HepG2 (cell line): ENCODE data around the gene FOXN3. TPM values are rescaled to one million over a fixed set of nuclear protein-coding genes. Genes with fewer than 3 reads are reported as not detected.

ENCODE experiments used
- ARNTL ChIP-seq: sonication (generic); formaldehyde crosslinking; IDR thresholded peaks from 2 replicates; pipeline ENCODE4 v1.4.0; 2020; ENCODE audit warnings: mild to moderate bottlenecking, missing genetic modification reagents
- BCL6 ChIP-seq: IDR thresholded peaks from 2 replicates; pipeline ENCODE4 v1.6.1; 2016; ENCODE audit warnings: missing genetic modification reagents, missing compliant biosample characterization
- CCDC6 ChIP-seq: sonication (generic); formaldehyde crosslinking; IDR thresholded peaks from 2 replicates; pipeline ENCODE4 v1.8.1; 2022; ENCODE audit warnings: mild to moderate bottlenecking, missing genetic modification reagents, moderate library complexity
- CREM ChIP-seq, 2 experiments: sonication (generic) in 1 of 2; formaldehyde crosslinking in 1 of 2; IDR thresholded peaks; 2 replicates each; pipeline versions ENCODE4 v1.4.0 to v1.6.1; 2016 to 2020; ENCODE audit warnings: antibody characterized with exemption in 1 of 2, mild to moderate bottlenecking in 1 of 2, missing genetic modification reagents in 1 of 2
- GATAD2A ChIP-seq: IDR thresholded peaks from 2 replicates; pipeline ENCODE4 v1.6.1; 2016
- GFI1 ChIP-seq: sonication (generic); formaldehyde crosslinking; IDR thresholded peaks from 2 replicates; pipeline ENCODE4 v1.5.0; 2020; ENCODE audit warnings: missing genetic modification reagents, mild to moderate bottlenecking, borderline replicate concordance
- HDAC2 ChIP-seq: sonication (generic); formaldehyde crosslinking; IDR thresholded peaks from 2 replicates; pipeline ENCODE4 v1.4.0; 2020; ENCODE audit warnings: missing genetic modification reagents
- HOXA5 ChIP-seq: sonication (generic); formaldehyde crosslinking; IDR thresholded peaks from 2 replicates; pipeline ENCODE4 v1.4.0; 2020; ENCODE audit warnings: missing genetic modification reagents
- MNT ChIP-seq: fragments of 450-650 bp; IDR thresholded peaks from 2 replicates; pipeline ENCODE4 v1.6.1; 2016
- MTF1 ChIP-seq: sonication (generic); formaldehyde crosslinking; IDR thresholded peaks from 2 replicates; pipeline ENCODE4 v1.5.0; 2020; ENCODE audit warnings: missing genetic modification reagents
- MXD1 ChIP-seq: sonication (generic); formaldehyde crosslinking; IDR thresholded peaks from 2 replicates; pipeline ENCODE4 v1.4.0; 2020; ENCODE audit warnings: mild to moderate bottlenecking, missing genetic modification reagents
- MXI1 ChIP-seq: IDR thresholded peaks from 3 replicates; pipeline ENCODE4 v1.6.1; 2012; ENCODE audit warnings: low read depth, low read length, inconsistent platforms, borderline replicate concordance
- MYC ChIP-seq: sonication (generic); formaldehyde crosslinking; IDR thresholded peaks from 2 replicates; pipeline ENCODE4 v1.9.0; 2021; ENCODE audit warnings: missing genetic modification reagents, borderline replicate concordance
- NFYB ChIP-seq: sonication (generic); formaldehyde crosslinking; IDR thresholded peaks from 2 replicates; pipeline ENCODE4 v1.4.0; 2020; ENCODE audit warnings: missing genetic modification reagents
- POGZ ChIP-seq: sonication (generic); formaldehyde crosslinking; IDR thresholded peaks from 2 replicates; pipeline ENCODE4 v1.4.0; 2020; ENCODE audit warnings: mild to moderate bottlenecking, missing genetic modification reagents
- RCOR2 ChIP-seq: IDR thresholded peaks from 2 replicates; pipeline ENCODE4 v1.6.1; 2016; ENCODE audit warnings: missing biosample characterization, missing genetic modification reagents
- REPIN1 ChIP-seq: sonication (generic); formaldehyde crosslinking; IDR thresholded peaks from 2 replicates; pipeline ENCODE4 v1.8.0; 2022; ENCODE audit warnings: missing genetic modification reagents, low read depth, mild to moderate bottlenecking, borderline replicate concordance
- REST ChIP-seq, 2 experiments: IDR thresholded peaks; 2 replicates each; pipeline ENCODE4 v1.6.1; 2011 to 2012; ENCODE audit warnings: low read length in 2 of 2, borderline replicate concordance in 1 of 2, low read depth in 1 of 2, mild to moderate bottlenecking in 1 of 2, moderate library complexity in 1 of 2
- RORA ChIP-seq: sonication (generic); formaldehyde crosslinking; IDR thresholded peaks from 2 replicates; pipeline ENCODE4 v1.5.0; 2020; ENCODE audit warnings: mild to moderate bottlenecking, missing genetic modification reagents, moderate library complexity
- SOX13 ChIP-seq, 3 experiments: fragments of 450-650 bp in 1 of 3; sonication (generic) in 1 of 3; formaldehyde crosslinking in 1 of 3; IDR thresholded peaks in 2 of 3; conservative IDR thresholded peaks in 1 of 3; 2 replicates each; pipeline versions ENCODE4 v1.5.0 to v1.6.1; 2016 to 2020; ENCODE audit warnings: antibody characterized with exemption in 1 of 3, mild to moderate bottlenecking in 1 of 3, missing compliant biosample characterization in 1 of 3, missing genetic modification reagents in 1 of 3, moderate library complexity in 1 of 3
- TEAD3 ChIP-seq: optimal IDR thresholded peaks from 2 replicates; pipeline ENCODE3; 2016; ENCODE audit warnings: borderline replicate concordance
- WIZ ChIP-seq: sonication (generic); formaldehyde crosslinking; IDR thresholded peaks from 2 replicates; pipeline ENCODE4 v1.5.1; 2020; ENCODE audit warnings: mild to moderate bottlenecking, missing genetic modification reagents
- ZBTB8A ChIP-seq: sonication (generic); formaldehyde crosslinking; IDR thresholded peaks from 2 replicates; pipeline ENCODE4 v1.4.0; 2020; ENCODE audit warnings: mild to moderate bottlenecking, low read depth, missing genetic modification reagents, borderline replicate concordance
- ZNF274 ChIP-seq: sonication (generic); formaldehyde crosslinking; IDR thresholded peaks from 2 replicates; pipeline ENCODE4 v1.5.1; 2020; ENCODE audit warnings: mild to moderate bottlenecking, missing genetic modification reagents
- ZNF468 ChIP-seq: sonication (generic); formaldehyde crosslinking; IDR thresholded peaks from 2 replicates; pipeline ENCODE4 v1.8.0; 2022; ENCODE audit warnings: mild to moderate bottlenecking, moderate library complexity, missing genetic modification reagents
- polyA plus RNA-seq, 8 experiments: library from polyadenylated mRNA; depleted of rRNA in 3 of 8; stranded (reverse) in 7 of 8; unstranded in 1 of 8; fragments of >200 nt; fragmentation: Illumina TruSeq in 4 of 8; extraction: Trizol in 4 of 8; gene quantifications; 2 replicates each; pipeline versions ENCODE4 v1.2.1 to v1.2.3, GENCODE V29; 2011 to 2016; ENCODE audit warnings: low read depth in 4 of 8, missing spikeins in 1 of 8, mixed read lengths in 1 of 8; ENCODE audit not compliant: insufficient read depth in 1 of 8
- total RNA-seq, 5 experiments: library from RNA; depleted of rRNA; stranded (reverse); fragments of >200 nt; fragmentation: Illumina TruSeq; extraction: Trizol; gene quantifications; 2 replicates each; pipeline ENCODE4 v1.2.3, GENCODE V29; 2016; ENCODE audit warnings: low read depth in 1 of 5

FOXN3 gene
- total and polyA plus RNA-seq, 2 of the 13 experiments (the other 11 are each of a cell fraction or from before 2014, with no cell fraction given): 32.4 to 70.2 TPM

GRCh38 chr14:89247457-89248122, 169.4 kb downstream of the FOXN3 start (continued):
- TF ChIP-seq REST (IDR thresholded peaks at IDR 0.05; ENCODE audit: borderline replicate concordance in 1 of 2, low read depth in 1 of 2, low read length in 2 of 2) (no peak), GATAD2A (CRISPR knock-in tag) (peak; percentile 77), BCL6 (CRISPR knock-in tag) (peak; percentile 99), MXD1 (no peak), TEAD3 (peak; percentile 93), HOXA5 (CRISPR knock-in tag) (no peak), WIZ (CRISPR knock-in tag) (no peak), MTF1 (CRISPR knock-in tag) (no peak), POGZ (CRISPR knock-in tag) (peak; percentile 71), ZBTB8A (CRISPR knock-in tag) (no peak), SOX13 (IDR thresholded peaks at IDR 0.05) (no peak), SOX13 (CRISPR knock-in tag; conservative IDR thresholded peaks at IDR 0.05 in 1 of 2, IDR thresholded peaks at IDR 0.05 in 1 of 2) (peak in 1 of 2 experiments; percentile 75; a peak in 2 of 4 replicates), RCOR2 (0 out of 2 replicates have a peak, but pooled peaks have one; percentile 38), CREM (IDR thresholded peaks at IDR 0.05) (peak; percentile 23; the same call in 1 of the 2 replicates), CREM (CRISPR knock-in tag; IDR thresholded peaks at IDR 0.05) (no peak), REPIN1 (CRISPR knock-in tag) (0 out of 2 replicates have a peak, but pooled peaks have one; percentile 26), HDAC2 (CRISPR knock-in tag) (peak; percentile 80), MNT (no peak), MYC (CRISPR knock-in tag) (no peak), ZNF468 (no peak), ARNTL (CRISPR knock-in tag) (no peak), CCDC6 (CRISPR knock-in tag) (0 out of 2 replicates have a peak, but pooled peaks have one; percentile 35), GFI1 (CRISPR knock-in tag) (0 out of 2 replicates have a peak, but pooled peaks have one; percentile 30), ZNF274 (CRISPR knock-in tag) (no peak), MXI1 (no peak), RORA (CRISPR knock-in tag) (no peak), NFYB (CRISPR knock-in tag) (no peak)
